CD4-positive, alpha-beta T cell (primary cell): ENCODE data around the gene C16orf46. TPM values are rescaled to one million over a fixed set of nuclear protein-coding genes. Genes with fewer than 3 reads are reported as not detected.

Experiments
- ATAC-seq: fragments of 200-7000 bp; cut with Tn5 transposase; one replicate; pipeline ENCODE4 v1.10.0; 2022; ENCODE audit warnings: mild to moderate bottlenecking; ENCODE audit not compliant: poor library complexity
- CTCF ChIA-PET: fragments of 350-600 bp; sonication (Branson Sonifier 250); formaldehyde crosslinking; loops from one replicate; lab custom pipeline; 2021; ENCODE audit warnings: antibody characterized with exemption, inconsistent platforms; lab: Charles Lee
- POLR2A ChIA-PET: fragments of 350-600 bp; sonication (Branson Sonifier 250); formaldehyde crosslinking; loops from one replicate; lab custom pipeline; 2021; ENCODE audit warnings: antibody characterized with exemption, inconsistent platforms; lab: Charles Lee
- DNase-seq, 14 experiments: peaks; one replicate each; pipeline ENCODE4 v3.0.0-alpha.2; 2013 to 2020; ENCODE audit warnings: mixed read lengths in 2 of 14
- H3K27ac ChIP-seq, 2 donors: one replicate each; pipeline versions ENCODE4 v1.5.1 to v1.7.0; 2013; ENCODE audit warnings: low read length in 2 of 2, low read depth in 1 of 2, mild to moderate bottlenecking in 1 of 2
- H3K27me3 ChIP-seq, 2 experiments: 1 replicate in 1 of 2; 2 replicates in 1 of 2; pipeline versions ENCODE4 v1.6.1 to v1.7.0; 2013; ENCODE audit warnings: low read length in 2 of 2, control low read depth in 1 of 2, mild to moderate bottlenecking in 1 of 2, moderate library complexity in 1 of 2; ENCODE audit not compliant: insufficient read depth in 2 of 2, control insufficient read depth in 1 of 2
- H3K36me3 ChIP-seq: one replicate; pipeline ENCODE4 v1.6.1; 2013; ENCODE audit warnings: low read length, control low read depth; ENCODE audit not compliant: insufficient read depth
- H3K4me1 ChIP-seq: one replicate; pipeline ENCODE4 v1.6.1; 2013; ENCODE audit warnings: low read length, control low read depth; ENCODE audit not compliant: insufficient read depth
- H3K4me3 ChIP-seq: one replicate; pipeline ENCODE4 v1.5.1; 2013; ENCODE audit warnings: mild to moderate bottlenecking, low read length, moderate library complexity
- H3K9me3 ChIP-seq, 2 experiments: 1 replicate in 1 of 2; 2 replicates in 1 of 2; pipeline versions ENCODE4 v1.6.1 to v1.7.0; 2013; ENCODE audit warnings: low read length in 2 of 2, mild to moderate bottlenecking in 2 of 2, control low read depth in 1 of 2, moderate library complexity in 1 of 2; ENCODE audit not compliant: control insufficient read depth in 1 of 2, insufficient read depth in 1 of 2
- H3K27ac Mint-ChIP-seq: one replicate; pipeline ENCODE4 v1.8.0; 2020; ENCODE audit warnings: mixed read lengths
- H3K27me3 Mint-ChIP-seq: one replicate; pipeline ENCODE4 v1.8.0; 2021; ENCODE audit warnings: mixed read lengths
- H3K36me3 Mint-ChIP-seq: one replicate; pipeline ENCODE4 v1.8.0; 2021; ENCODE audit warnings: low read depth, mixed read lengths
- H3K4me1 Mint-ChIP-seq: one replicate; pipeline ENCODE4 v1.8.0; 2021; ENCODE audit warnings: low read depth, mixed read lengths
- H3K4me3 Mint-ChIP-seq: one replicate; pipeline ENCODE4 v1.8.0; 2020; ENCODE audit warnings: mild to moderate bottlenecking, mixed read lengths
- H3K9me3 Mint-ChIP-seq: one replicate; pipeline ENCODE4 v1.8.0; 2020; ENCODE audit warnings: mixed read lengths
- CTCF ChIP-seq: fragments of 200-600 bp; IDR thresholded peaks from one replicate; pipeline ENCODE4 v1.8.0; 2022; ENCODE audit warnings: antibody characterized with exemption, mild to moderate bottlenecking
- intact Hi-C, 2 experiments: fragments of 100-400 bp; cut with DNase I in 1 of 2; cut with micrococcal nuclease in 1 of 2; formaldehyde crosslinking; loops; one replicate each; pipeline versions ENCODE4 v1.15.1 to v1.9.0; 2023 to 2025; cut with DNase I, micrococcal nuclease
- total RNA-seq, 174 experiments: library from RNA in 2 of 174; stranded (reverse) in 2 of 174; gene quantifications; one replicate each; pipeline ENCODE4 v1.2.3 and lab custom pipeline; 2021 to 2026

The C16orf46 gene
- total RNA-seq, 2 experiments from 2014 or later = 0.55 TPM; not detected in 1

GRCh38 chr16:81071805-81072204 lies 5.2 kb downstream of the C16orf46 start:
- H3K36me3 ChIP-seq = no peaks in the 10 kb centered on the region
- Mint-ChIP-seq H3K27ac (no peak overlapping the region), H3K27me3 (no peaks in the 10 kb centered on the region), H3K4me1 (no peaks in the 10 kb centered on the region), H3K4me3 (no peak overlapping the region), H3K36me3 (no peaks in the 10 kb centered on the region), H3K9me3 (no peaks in the 10 kb centered on the region)
- ChIA-PET CTCF (no interaction called here), POLR2A (no interaction called here)
- no peak overlapping the region for H3K4me3 ChIP-seq
- no peaks in the 10 kb centered on the region for H3K9me3 ChIP-seq
- peaks cover 7% of the 10 kb centered on the region for H3K4me1 ChIP-seq
- no peak overlapping the region for H3K27ac ChIP-seq
- ATAC-seq (no peak), DNase-seq (no peak)
- no peaks in the 10 kb centered on the region for H3K27me3 ChIP-seq
- intact Hi-C loops = loop anchor here in 1 of 2 experiments (10.0 kb wide), 1 partner anchor 373 kb away; the partner anchor contains the start of gene CMIP
- TF ChIP-seq CTCF = no peak

GRCh38 chr16:81070979-81071378 lies 6.1 kb downstream of the C16orf46 start:
- H3K27me3 Mint-ChIP-seq = no peaks in the 10 kb centered on the region
- intact Hi-C loops = loop anchor here in 1 of 2 experiments (10.0 kb wide), 1 partner anchor 374 kb away; the partner anchor contains the start of gene CMIP
- TF ChIP-seq CTCF = no peak
- ChIA-PET POLR2A (no interaction called here), CTCF (interaction anchor here (1.4 kb wide), 1 partner anchor 35 kb away, joined by 5 read pairs; the partner anchor contains the start of gene ATMIN)
- no peak overlapping the region for H3K27ac Mint-ChIP-seq
- no peaks in the 10 kb centered on the region for H3K9me3 Mint-ChIP-seq
- H3K36me3 Mint-ChIP-seq = no peaks in the 10 kb centered on the region
- H3K36me3 ChIP-seq = no peaks in the 10 kb centered on the region
- no peaks in the 10 kb centered on the region for H3K9me3 ChIP-seq
- H3K4me1 ChIP-seq = peaks cover 2% of the 10 kb centered on the region
- no peak overlapping the region for H3K4me3 ChIP-seq
- H3K4me1 Mint-ChIP-seq = no peaks in the 10 kb centered on the region
- ATAC-seq (no peak), DNase-seq (no peak)
- no peak overlapping the region for H3K4me3 Mint-ChIP-seq
- H3K27ac ChIP-seq = no peak overlapping the region
- no peaks in the 10 kb centered on the region for H3K27me3 ChIP-seq

DNA sequence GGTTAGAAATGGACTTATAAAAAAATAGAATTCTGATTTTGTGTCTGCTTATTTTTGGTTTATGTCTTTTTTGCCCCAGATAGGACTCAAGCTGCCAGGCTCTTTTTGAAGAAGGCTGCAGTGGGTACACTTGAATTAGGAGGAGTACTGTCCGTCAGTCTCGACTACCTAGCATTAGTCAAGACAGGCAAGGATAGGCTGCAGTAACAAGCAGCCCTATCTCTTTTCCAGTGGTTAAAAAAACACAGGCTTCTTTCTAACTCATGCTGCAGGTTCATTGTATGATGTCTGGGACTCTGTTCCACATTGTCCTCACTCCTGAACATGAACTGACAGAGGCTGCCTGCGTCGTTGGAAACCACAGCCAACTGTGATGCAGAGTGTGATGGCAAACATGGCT lies 8.0 kb downstream of the C16orf46 start:
- TF ChIP-seq CTCF = no peak
- H3K4me3 ChIP-seq = no peak overlapping the region
- no peaks in the 10 kb centered on the region for H3K27me3 ChIP-seq
- intact Hi-C loops = no loop called here
- Mint-ChIP-seq H3K27me3 (no peaks in the 10 kb centered on the region), H3K9me3 (no peaks in the 10 kb centered on the region), H3K36me3 (no peaks in the 10 kb centered on the region), H3K4me3 (no peak overlapping the region), H3K4me1 (no peaks in the 10 kb centered on the region), H3K27ac (no peak overlapping the region)
- H3K9me3 ChIP-seq = no peaks in the 10 kb centered on the region
- ChIA-PET POLR2A (no interaction called here), CTCF (interaction anchor here (0.6 kb wide), 1 partner anchor 33 kb away, joined by 3 read pairs; the partner anchor contains the start of gene ATMIN)
- no peaks in the 10 kb centered on the region for H3K4me1 ChIP-seq
- no peak for ATAC-seq
- no peak for DNase-seq
- H3K27ac ChIP-seq = no peak overlapping the region
- no peaks in the 10 kb centered on the region for H3K36me3 ChIP-seq
